ENCODE results near the gene OGFOD3.

DNA sequence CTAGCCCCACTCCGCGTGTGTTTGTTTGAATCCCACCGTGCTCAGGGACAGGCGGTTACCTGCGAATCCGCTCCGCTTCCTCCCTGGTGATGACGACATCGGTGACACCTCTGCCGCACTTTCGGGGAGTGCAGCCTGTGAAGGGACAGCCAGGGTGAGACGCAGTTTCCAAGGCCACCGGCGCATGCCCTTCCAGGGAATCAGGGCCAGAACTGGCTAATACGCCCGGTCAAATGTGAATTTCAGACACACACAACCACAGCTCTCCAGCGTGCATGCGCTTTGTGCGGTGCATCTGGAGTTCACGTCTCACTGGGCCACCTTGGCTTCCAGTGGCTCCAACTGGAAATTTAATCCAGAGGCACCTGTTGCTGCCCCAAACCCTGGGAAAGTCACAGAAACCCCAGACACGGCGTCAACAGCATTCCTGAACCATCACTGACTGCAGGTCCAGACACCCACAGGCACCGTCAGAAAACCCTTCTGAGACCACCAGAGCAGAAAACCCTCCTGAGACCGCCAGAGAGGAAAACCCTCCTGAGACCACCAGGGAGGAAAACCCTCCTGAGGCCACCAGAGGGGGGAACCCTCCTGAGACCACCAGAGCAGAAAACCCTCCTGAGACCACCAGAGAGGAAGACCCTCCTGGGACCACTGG, 6.9 kb downstream of the OGFOD3 start:
- TF ChIP-seq, protein P1, sequence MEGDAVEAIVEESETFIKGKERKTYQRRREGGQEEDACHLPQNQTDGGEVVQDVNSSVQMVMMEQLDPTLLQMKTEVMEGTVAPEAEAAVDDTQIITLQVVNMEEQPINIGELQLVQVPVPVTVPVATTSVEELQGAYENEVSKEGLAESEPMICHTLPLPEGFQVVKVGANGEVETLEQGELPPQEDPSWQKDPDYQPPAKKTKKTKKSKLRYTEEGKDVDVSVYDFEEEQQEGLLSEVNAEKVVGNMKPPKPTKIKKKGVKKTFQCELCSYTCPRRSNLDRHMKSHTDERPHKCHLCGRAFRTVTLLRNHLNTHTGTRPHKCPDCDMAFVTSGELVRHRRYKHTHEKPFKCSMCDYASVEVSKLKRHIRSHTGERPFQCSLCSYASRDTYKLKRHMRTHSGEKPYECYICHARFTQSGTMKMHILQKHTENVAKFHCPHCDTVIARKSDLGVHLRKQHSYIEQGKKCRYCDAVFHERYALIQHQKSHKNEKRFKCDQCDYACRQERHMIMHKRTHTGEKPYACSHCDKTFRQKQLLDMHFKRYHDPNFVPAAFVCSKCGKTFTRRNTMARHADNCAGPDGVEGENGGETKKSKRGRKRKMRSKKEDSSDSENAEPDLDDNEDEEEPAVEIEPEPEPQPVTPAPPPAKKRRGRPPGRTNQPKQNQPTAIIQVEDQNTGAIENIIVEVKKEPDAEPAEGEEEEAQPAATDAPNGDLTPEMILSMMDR (IDR thresholded peaks at IDR 0.05): no peak
- TF ChIP-seq POLR2A (IDR thresholded peaks at IDR 0.05): no peak

Measured in vagina (tissue), 2 donors.